Lower leg skin (tissue), 3 donors: ENCODE measurements around the gene B4GALT2.

ENCODE experiments used
- CTCF ChIP-seq, 3 donors: fragments of 450-650 bp; IDR thresholded peaks; one replicate each; pipeline ENCODE4 v1.5.1; 2016; ENCODE audit warnings: antibody characterized with exemption in 3 of 3, mild to moderate bottlenecking in 3 of 3, moderate library complexity in 2 of 3
- POLR2A ChIP-seq, 2 donors: fragments of 450-650 bp; IDR thresholded peaks; one replicate each; pipeline ENCODE4 v1.6.1; 2016 to 2017; ENCODE audit warnings: antibody characterized with exemption in 2 of 2, mild to moderate bottlenecking in 1 of 2, moderate library complexity in 1 of 2

- TF ChIP-seq CTCF (IDR thresholded peaks at IDR 0.05), result no peak
- no peak for TF ChIP-seq POLR2A (IDR thresholded peaks at IDR 0.05)
These were observed 53.3 kb downstream of the B4GALT2 start for GRCh38 chr1:44032170-44032790.
